Sigmoid colon (tissue), 4 donors: Measurements from ENCODE around the gene NCF4.

ENCODE experiments used
- CTCF ChIP-seq, 4 experiments: fragments of 450-650 bp in 3 of 4; fragments of 200-600 bp in 1 of 4; IDR thresholded peaks; one replicate each; pipeline ENCODE4 v1.5.1; 2016 to 2019; ENCODE audit warnings: antibody characterized with exemption in 4 of 4, mild to moderate bottlenecking in 3 of 4, moderate library complexity in 2 of 4
- POLR2A ChIP-seq, 2 donors: fragments of 450-650 bp; IDR thresholded peaks; one replicate each; pipeline ENCODE4 v1.6.1; 2016; ENCODE audit warnings: antibody characterized with exemption in 2 of 2, mild to moderate bottlenecking in 2 of 2, moderate library complexity in 2 of 2
- POLR2AphosphoS5 ChIP-seq, 4 donors: sonication (generic); formaldehyde crosslinking; IDR thresholded peaks; one replicate each; pipeline ENCODE4 v1.6.1; 2017; ENCODE audit warnings: antibody characterized with exemption in 4 of 4

DNA sequence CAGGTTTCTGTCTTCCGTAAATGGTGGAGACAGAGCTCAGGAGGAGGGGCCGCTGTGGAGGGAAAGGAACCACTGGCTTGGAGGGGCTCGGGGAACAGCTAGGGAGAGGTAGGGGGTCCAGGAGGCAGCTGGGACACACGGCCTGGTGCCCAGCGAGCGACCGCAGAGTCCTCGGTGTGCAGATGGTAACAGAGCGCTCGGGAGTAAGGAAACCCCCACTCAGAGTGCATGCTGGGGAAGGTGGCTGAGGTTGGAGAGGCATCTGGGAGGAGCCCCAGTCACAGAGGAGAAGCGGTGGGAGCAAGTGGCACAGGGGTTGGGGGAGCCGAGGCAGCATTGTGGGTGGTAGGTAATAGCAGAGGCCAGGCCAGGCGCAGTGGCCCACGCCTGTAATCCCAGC lies 10.8 kb upstream of the NCF4 start:
- no peak for TF ChIP-seq CTCF (IDR thresholded peaks at IDR 0.05)
- TF ChIP-seq POLR2A (IDR thresholded peaks at IDR 0.05), result no peak
- TF ChIP-seq POLR2AphosphoS5 (IDR thresholded peaks at IDR 0.05), result no peak
